Measurements from ENCODE around the gene AKAIN1. TPM values are rescaled to one million over a fixed set of nuclear protein-coding genes. Genes with fewer than 3 reads are reported as not detected.

Gene AKAIN1
- total RNA-seq, 1 donor from 2014 or later = not detected

DNA sequence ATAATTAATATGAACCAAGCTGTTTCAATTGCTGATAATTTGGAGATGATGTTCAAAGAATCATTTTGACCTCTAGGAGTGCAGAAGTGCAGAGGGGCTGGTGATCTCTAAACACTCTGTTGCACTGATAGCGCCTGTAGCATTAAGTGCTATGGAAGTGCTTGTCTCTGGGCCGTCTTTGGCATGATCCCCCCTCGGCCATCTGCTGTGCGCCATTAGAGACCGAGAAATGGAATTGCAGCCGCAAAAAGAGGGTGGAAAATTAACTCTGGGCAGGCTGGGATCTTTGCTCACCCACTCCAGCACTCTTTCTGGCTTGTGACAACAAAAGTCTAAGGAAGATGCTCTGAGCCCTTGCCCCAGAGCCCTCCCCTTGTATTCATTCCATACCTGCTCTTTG lies 23.4 kb downstream of the AKAIN1 start:
- H3K27me3 Mint-ChIP-seq = no peaks in the 10 kb centered on the region
- H3K9me3 Mint-ChIP-seq = peaks cover 9% of the 10 kb centered on the region
- TF ChIP-seq CTCF (IDR thresholded peaks at IDR 0.05) = no peak
- ATAC-seq (ENCODE audit: low read depth) = no peak
- POLR2A ChIA-PET = no interaction called here
- CTCF ChIA-PET = no interaction called here
- intact Hi-C loops (cut with micrococcal nuclease) = loop anchor here (2.0 kb wide), 2 partner anchors 63 to 121 kb away; partner anchors contain the start of gene ZBTB14
- H3K4me1 Mint-ChIP-seq = peaks cover 17% of the 10 kb centered on the region
- H3K27ac Mint-ChIP-seq = no peak overlapping the region
- no peak overlapping the region for H3K4me3 Mint-ChIP-seq
- H3K36me3 Mint-ChIP-seq (ENCODE audit: low read depth) = no peaks in the 10 kb centered on the region
- no peak for DNase-seq

DNA sequence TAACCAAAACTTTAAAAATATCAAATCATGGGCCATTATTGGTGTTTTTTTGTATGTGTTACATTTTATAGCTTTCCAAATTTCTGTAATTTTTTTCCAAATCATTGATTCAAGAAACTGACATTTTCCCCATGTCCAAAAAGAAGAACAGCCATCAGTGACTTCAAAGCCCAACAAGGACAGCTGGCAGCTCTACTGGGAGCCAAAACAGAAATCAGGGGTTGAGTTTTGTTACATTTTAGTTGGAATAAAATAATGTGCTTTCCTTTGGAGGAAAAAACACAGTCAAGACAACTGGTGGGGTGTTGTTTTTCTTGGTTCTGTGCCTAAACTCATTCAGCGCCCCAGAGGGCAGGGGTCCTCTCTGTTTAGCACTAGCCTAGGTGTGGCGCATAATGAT lies 23.8 kb downstream of the AKAIN1 start:
- DNase-seq = no peak
- no peak for TF ChIP-seq CTCF (IDR thresholded peaks at IDR 0.05)
- intact Hi-C loops (cut with micrococcal nuclease) = no loop called here
- H3K27ac Mint-ChIP-seq = no peak overlapping the region
- peaks cover 9% of the 10 kb centered on the region for H3K9me3 Mint-ChIP-seq
- H3K4me3 Mint-ChIP-seq = no peak overlapping the region
- peaks cover 17% of the 10 kb centered on the region for H3K4me1 Mint-ChIP-seq
- no peaks in the 10 kb centered on the region for H3K27me3 Mint-ChIP-seq
- ChIA-PET CTCF (no interaction called here), POLR2A (no interaction called here)
- no peak for ATAC-seq (ENCODE audit: low read depth)
- no peaks in the 10 kb centered on the region for H3K36me3 Mint-ChIP-seq (ENCODE audit: low read depth)

DNA sequence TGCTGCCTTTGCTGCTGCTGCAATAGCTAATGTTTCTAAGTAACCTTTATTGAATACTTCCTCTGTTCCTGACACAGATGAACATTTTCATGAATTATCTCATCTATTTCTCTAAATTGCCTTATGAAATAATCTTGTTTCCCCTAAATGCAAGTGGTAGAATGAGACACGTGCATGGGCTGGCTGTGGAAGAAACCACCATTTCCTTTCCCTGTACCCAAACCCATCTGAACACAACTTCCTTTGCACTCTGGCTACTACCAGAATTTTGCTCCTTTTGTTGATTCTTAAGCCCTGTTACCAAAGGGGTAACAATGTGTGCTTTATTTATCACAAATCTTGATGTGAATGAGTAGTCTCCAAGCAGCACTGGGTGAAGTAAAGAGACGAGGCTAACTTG lies 29.2 kb downstream of the AKAIN1 start:
- ChIA-PET CTCF (no interaction called here), POLR2A (no interaction called here)

DNA sequence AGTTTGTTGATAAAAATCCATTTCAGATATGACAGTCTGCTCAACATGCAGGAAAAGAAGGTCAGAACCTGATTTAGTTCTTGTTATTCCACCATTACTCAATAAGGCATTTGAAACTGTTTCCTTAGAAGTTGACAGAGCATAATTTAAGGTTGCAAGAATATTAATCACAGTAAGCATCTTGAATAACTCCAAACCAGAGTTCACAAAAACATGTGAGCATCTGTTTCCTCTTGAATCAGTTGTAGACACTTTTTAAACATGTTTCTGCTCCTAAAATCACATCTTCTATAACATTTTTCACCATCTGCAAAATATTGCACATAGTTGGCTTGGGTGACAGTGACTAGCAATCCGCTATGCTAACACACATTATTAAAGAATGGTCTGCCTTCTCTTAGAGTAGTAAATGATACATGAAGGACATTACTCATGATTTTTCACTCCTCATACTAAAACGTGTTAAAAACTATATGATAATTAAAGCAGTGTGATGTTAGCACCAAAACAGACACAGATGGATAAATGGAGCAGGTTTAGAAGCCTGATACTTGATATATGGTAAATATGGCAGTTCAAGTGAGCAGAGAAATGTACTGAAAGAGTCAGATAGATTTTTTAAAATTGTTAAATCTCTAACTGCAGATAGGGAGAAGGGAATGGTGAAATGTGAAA lies 30.3 kb downstream of the AKAIN1 start:
- Mint-ChIP-seq H3K4me1 (no peaks in the 10 kb centered on the region), H3K4me3 (no peak overlapping the region), H3K27ac (no peak overlapping the region), H3K36me3 (ENCODE audit: low read depth) (no peaks in the 10 kb centered on the region), H3K27me3 (no peaks in the 10 kb centered on the region), H3K9me3 (peaks cover 7% of the 10 kb centered on the region)
- intact Hi-C loops (cut with micrococcal nuclease) = no loop called here
- POLR2A ChIA-PET = no interaction called here
- ATAC-seq (ENCODE audit: low read depth) (no peak), DNase-seq (no peak)
- TF ChIP-seq CTCF (IDR thresholded peaks at IDR 0.05) = no peak
- CTCF ChIA-PET = no interaction called here

More for the DNA sequence above, 29.2 kb downstream of the AKAIN1 start:
- intact Hi-C loops (cut with micrococcal nuclease) = no loop called here
- TF ChIP-seq CTCF (IDR thresholded peaks at IDR 0.05) = no peak
- Mint-ChIP-seq H3K4me3 (no peak overlapping the region), H3K36me3 (ENCODE audit: low read depth) (no peaks in the 10 kb centered on the region), H3K4me1 (no peaks in the 10 kb centered on the region), H3K9me3 (peaks cover 9% of the 10 kb centered on the region), H3K27me3 (no peaks in the 10 kb centered on the region), H3K27ac (no peak overlapping the region)
- DNase-seq (no peak), ATAC-seq (ENCODE audit: low read depth) (no peak)

DNA sequence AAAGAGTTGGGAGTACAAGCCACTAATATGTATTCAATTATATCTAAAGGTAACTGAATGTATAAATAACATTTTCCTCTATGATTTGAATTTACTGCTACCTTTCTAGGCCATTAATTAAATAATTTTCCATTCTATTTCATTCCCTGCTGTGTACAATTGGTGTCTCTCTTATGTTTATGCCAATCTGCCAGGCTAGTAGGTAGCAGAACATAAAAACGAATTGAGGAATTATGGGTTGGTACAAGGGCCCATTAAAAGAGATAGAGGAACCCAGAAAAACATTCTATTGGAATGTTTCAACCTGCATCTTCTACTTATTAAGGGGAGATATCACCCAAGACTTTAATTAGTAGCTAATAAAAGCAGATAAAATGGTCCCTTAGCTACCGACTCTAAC lies 32.2 kb downstream of the AKAIN1 start:
- H3K36me3 Mint-ChIP-seq (ENCODE audit: low read depth) = no peaks in the 10 kb centered on the region
- no peak overlapping the region for H3K27ac Mint-ChIP-seq
- ATAC-seq (ENCODE audit: low read depth) = no peak
- ChIA-PET POLR2A (no interaction called here), CTCF (no interaction called here)
- intact Hi-C loops (cut with micrococcal nuclease) = no loop called here
- no peak for DNase-seq
- no peaks in the 10 kb centered on the region for H3K9me3 Mint-ChIP-seq
- H3K27me3 Mint-ChIP-seq = no peaks in the 10 kb centered on the region
- no peaks in the 10 kb centered on the region for H3K4me1 Mint-ChIP-seq
- no peak overlapping the region for H3K4me3 Mint-ChIP-seq
- no peak for TF ChIP-seq CTCF (IDR thresholded peaks at IDR 0.05)

All from activated B cell treated with CpG ODN at 0.5 μM for 24 hours (primary cell).